NCI-H524 (cell line): Measurements from ENCODE around the gene NKG7.
A peak's percentile ranks its signal among the peaks of the same experiment; 100 is the strongest.
"Not testable (repeated sequence)": the region's sequence is repeated elsewhere in the genome, so short reads cannot be mapped to it uniquely, and the experiment has no call there.

ENCODE experiments used
- DNase-seq, 2 experiments: peaks; one replicate each; lab custom pipeline; 2025; lab: John Stamatoyannopoulos, UW

NKG7 gene

GRCh38 chr19:51372649-51373504 lies at the start of gene NKG7:
NKG7 (minus strand) TSS chr19:51372654; CDS start chr19:51372535, 119 bp downstream.
- no peak for DNase-seq

GRCh38 chr19:51422053-51422448 lies 49.6 kb upstream of the NKG7 start:
- peak in 1 of 2 experiments; percentile 12 for DNase-seq

- no peak for DNase-seq
These were observed 49.0 kb upstream of the NKG7 start for GRCh38 chr19:51421229-51422052.

- DNase-seq, result not testable (repeated sequence)
These were observed 48.1 kb upstream of the NKG7 start for GRCh38 chr19:51420511-51420910.

GRCh38 chr19:51418707-51419106 lies 46.3 kb upstream of the NKG7 start:
- no peak for DNase-seq

- no peak for DNase-seq
These were observed 45.3 kb upstream of the NKG7 start for GRCh38 chr19:51417810-51418157.

GRCh38 chr19:51417107-51417809 lies 44.8 kb upstream of the NKG7 start, which contains the start of gene SIGLEC10:
SIGLEC10 (minus strand) TSS chr19:51417642; CDS start chr19:51417581, 61 bp downstream.
- DNase-seq, result no peak

- not testable (repeated sequence) for DNase-seq
These were observed 44.0 kb upstream of the NKG7 start for GRCh38 chr19:51416422-51416821.

- no peak for DNase-seq
These were observed 42.7 kb upstream of the NKG7 start for GRCh38 chr19:51415187-51415586.

- DNase-seq, result no peak
These were observed 38.7 kb upstream of the NKG7 start for GRCh38 chr19:51410950-51411748.

- no peak for DNase-seq
These were observed 35.2 kb upstream of the NKG7 start for GRCh38 chr19:51407511-51408131.

- no peak for DNase-seq
These were observed 29.7 kb upstream of the NKG7 start for GRCh38 chr19:51402117-51402516.

- DNase-seq, result not testable (repeated sequence)
These were observed 27.5 kb upstream of the NKG7 start for GRCh38 chr19:51399936-51400335.

- no peak for DNase-seq
These were observed 26.8 kb upstream of the NKG7 start for GRCh38 chr19:51399231-51399630.

GRCh38 chr19:51398096-51398704 lies 25.7 kb upstream of the NKG7 start:
- DNase-seq, result peak in 1 of 2 experiments; percentile 2

- DNase-seq, result not testable (repeated sequence)
These were observed 25.0 kb upstream of the NKG7 start for GRCh38 chr19:51397453-51397852.

- no peak for DNase-seq
These were observed 23.7 kb upstream of the NKG7 start for GRCh38 chr19:51396175-51396574.

GRCh38 chr19:51394050-51394836 lies 21.8 kb upstream of the NKG7 start:
- no peak for DNase-seq

- no peak for DNase-seq
These were observed 20.2 kb upstream of the NKG7 start for GRCh38 chr19:51392701-51393100.
